Adrenal gland (tissue), 5 donors: ENCODE measurements around the gene SLAMF8.

Source experiments
- POLR2A ChIP-seq, 2 donors: fragments of 450-650 bp; IDR thresholded peaks; one replicate each; pipeline ENCODE4 v1.6.1; 2017; ENCODE audit warnings: antibody characterized with exemption in 2 of 2, mild to moderate bottlenecking in 2 of 2, moderate library complexity in 1 of 2
- TF ChIP-seq, protein P1 (sequence below), 6 experiments: fragments of 450-650 bp in 4 of 6; fragments of 200-600 bp in 2 of 6; sonication (generic) in 1 of 6; IDR thresholded peaks; 1 replicate in 5 of 6; 2 replicates in 1 of 6; pipeline versions ENCODE4 v1.5.1 to v1.8.0; 2016 to 2021; ENCODE audit warnings: antibody characterized with exemption in 6 of 6, mild to moderate bottlenecking in 2 of 6, moderate library complexity in 1 of 6
- donor health status: DM: no; HTN: no; CAD: no.

DNA sequence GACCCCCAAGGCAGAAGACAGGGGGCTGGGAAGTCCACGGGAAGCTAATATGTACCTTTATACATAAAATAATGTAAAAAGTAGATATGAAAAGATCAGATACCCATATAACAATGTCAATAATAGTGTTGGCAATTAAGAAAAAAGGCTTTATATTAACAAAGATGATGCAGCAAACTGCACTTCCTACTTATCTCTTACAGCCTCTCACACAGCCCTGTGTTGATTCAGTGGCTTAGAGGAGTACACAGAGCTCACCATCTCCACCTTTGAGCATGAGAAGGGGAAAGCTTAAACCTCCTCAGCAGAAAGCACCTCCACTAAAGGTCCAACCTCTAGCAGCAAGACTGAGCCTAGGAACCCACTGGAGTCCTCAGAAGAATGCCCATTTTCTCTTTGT lies 42.9 kb downstream of the SLAMF8 start:
- TF ChIP-seq, protein P1, sequence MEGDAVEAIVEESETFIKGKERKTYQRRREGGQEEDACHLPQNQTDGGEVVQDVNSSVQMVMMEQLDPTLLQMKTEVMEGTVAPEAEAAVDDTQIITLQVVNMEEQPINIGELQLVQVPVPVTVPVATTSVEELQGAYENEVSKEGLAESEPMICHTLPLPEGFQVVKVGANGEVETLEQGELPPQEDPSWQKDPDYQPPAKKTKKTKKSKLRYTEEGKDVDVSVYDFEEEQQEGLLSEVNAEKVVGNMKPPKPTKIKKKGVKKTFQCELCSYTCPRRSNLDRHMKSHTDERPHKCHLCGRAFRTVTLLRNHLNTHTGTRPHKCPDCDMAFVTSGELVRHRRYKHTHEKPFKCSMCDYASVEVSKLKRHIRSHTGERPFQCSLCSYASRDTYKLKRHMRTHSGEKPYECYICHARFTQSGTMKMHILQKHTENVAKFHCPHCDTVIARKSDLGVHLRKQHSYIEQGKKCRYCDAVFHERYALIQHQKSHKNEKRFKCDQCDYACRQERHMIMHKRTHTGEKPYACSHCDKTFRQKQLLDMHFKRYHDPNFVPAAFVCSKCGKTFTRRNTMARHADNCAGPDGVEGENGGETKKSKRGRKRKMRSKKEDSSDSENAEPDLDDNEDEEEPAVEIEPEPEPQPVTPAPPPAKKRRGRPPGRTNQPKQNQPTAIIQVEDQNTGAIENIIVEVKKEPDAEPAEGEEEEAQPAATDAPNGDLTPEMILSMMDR (IDR thresholded peaks at IDR 0.05) = no peak
- TF ChIP-seq POLR2A (IDR thresholded peaks at IDR 0.05) = no peak
